HCT116 (cell line): Measurements from ENCODE around the gene SH2D1A. TPM values are rescaled to one million over a fixed set of nuclear protein-coding genes. Genes with fewer than 3 reads are reported as not detected.

ENCODE experiments used
- ATAC-seq: fragments of 200-7000 bp; cut with Tn5 transposase; 2 replicates; pipeline ENCODE4 v1.9.1; 2020; ENCODE audit warnings: mild to moderate bottlenecking, moderate library complexity
- BruUV-seq: library from RNA; stranded (reverse); fragments of 400-500 nt; replicated peaks from 2 replicates; lab custom pipeline; 2021; lab: Mats Ljungman, UMichigan
- CTCF ChIA-PET: fragments of 300-600 bp; sonication (Branson Sonifier 250); formaldehyde crosslinking; loops from one replicate; lab custom pipeline; 2021; ENCODE audit warnings: antibody characterized with exemption; lab: Charles Lee
- POLR2A ChIA-PET: fragments of 300-600, 350-600 bp; sonication (Branson Sonifier 250); formaldehyde crosslinking; loops from one replicate; lab custom pipeline; 2021; ENCODE audit warnings: antibody characterized with exemption; lab: Charles Lee
- RAD21 ChIA-PET, 2 experiments: fragments of 300-600 bp; sonication (Branson Sonifier 250); formaldehyde crosslinking; loops; one replicate each; lab custom pipeline; 2023; ENCODE audit warnings: low total read pairs in 2 of 2; ENCODE audit not compliant: uncharacterized antibody in 2 of 2, unreplicated experiment in 2 of 2, low non-redundant PET in 1 of 2; lab: Charles Lee
- DNase-seq: peaks from one replicate; pipeline ENCODE4 v3.0.0-alpha.2; 2010; ENCODE audit warnings: low read depth, low spot score
- H2AFZ ChIP-seq: fragments of 200-600 bp; shearing (Covaris generic), sonication (generic); 2 replicates; pipeline ENCODE4 v1.6.1; 2017; ENCODE audit warnings: low read depth, mixed run types, mixed read lengths, antibody characterized with exemption, low read length; ENCODE audit not compliant: poor library complexity, severe bottlenecking
- H3K27ac ChIP-seq: 2 replicates; pipeline ENCODE4 v1.5.1; 2012; ENCODE audit warnings: low read depth, low read length
- H3K27me3 ChIP-seq: fragments of 200-600 bp; sonication (generic); 2 replicates; pipeline ENCODE4 v1.6.1; 2016; ENCODE audit warnings: mixed run types, low read length, mixed read lengths; ENCODE audit not compliant: insufficient read depth
- H3K36me3 ChIP-seq, 2 experiments: fragments of 200-500 bp in 1 of 2; fragments of 200-600 bp in 1 of 2; sonication (Bioruptor generic) in 1 of 2; sonication (generic) in 1 of 2; 2 replicates each; pipeline versions ENCODE4 v1.5.1 to v1.6.1; 2014 to 2016; ENCODE audit warnings: low read length in 2 of 2, inconsistent platforms in 1 of 2, mixed read lengths in 1 of 2, mixed run types in 1 of 2; ENCODE audit not compliant: insufficient read depth in 2 of 2, control insufficient read depth in 1 of 2
- H3K4me1 ChIP-seq, 2 experiments: fragments of 200-600 bp in 1 of 2; sonication (generic) in 1 of 2; 2 replicates each; pipeline versions ENCODE4 v1.5.1 to v1.6.1; 2012 to 2017; ENCODE audit warnings: low read length in 2 of 2, inconsistent platforms in 1 of 2, mild to moderate bottlenecking in 1 of 2, mixed read lengths in 1 of 2, mixed run types in 1 of 2, moderate library complexity in 1 of 2; ENCODE audit not compliant: insufficient read depth in 2 of 2, control insufficient read depth in 1 of 2
- H3K4me2 ChIP-seq: fragments of 200-600 bp; sonication (generic); 2 replicates; pipeline ENCODE4 v1.6.1; 2017; ENCODE audit warnings: mixed run types, low read length, mixed read lengths
- H3K4me3 ChIP-seq, 2 experiments: fragments of 200-600 bp in 1 of 2; sonication (generic) in 1 of 2; replicated peaks in 1 of 2; 2 replicates each; pipeline ENCODE4 v1.5.1; 2011 to 2016; ENCODE audit warnings: low read length in 2 of 2, control low read depth in 1 of 2, low read depth in 1 of 2, mild to moderate bottlenecking in 1 of 2, mixed read lengths in 1 of 2, mixed run types in 1 of 2
- H3K79me2 ChIP-seq: fragments of 200-600 bp; sonication (generic); 2 replicates; pipeline ENCODE4 v1.6.1; 2017; ENCODE audit warnings: mild to moderate bottlenecking, mixed run types, low read length, moderate library complexity, mixed read lengths; ENCODE audit not compliant: insufficient read depth
- H3K9ac ChIP-seq: fragments of 200-600 bp; sonication (generic); 2 replicates; pipeline ENCODE4 v1.6.1; 2016; ENCODE audit warnings: low read length, mixed read lengths
- H3K9me2 ChIP-seq: fragments of 200-600 bp; sonication (generic), shearing (Covaris generic); 2 replicates; pipeline ENCODE4 v1.6.1; 2017; ENCODE audit warnings: mixed run types, mild to moderate bottlenecking, moderate library complexity; ENCODE audit not compliant: insufficient read depth
- H3K9me3 ChIP-seq, 2 experiments: fragments of 200-500 bp in 1 of 2; fragments of 200-600 bp in 1 of 2; sonication (Bioruptor generic) in 1 of 2; sonication (generic) in 1 of 2; 2 replicates each; pipeline ENCODE4 v1.6.1; 2014 to 2017; ENCODE audit warnings: low read length in 2 of 2, mixed read lengths in 2 of 2, inconsistent platforms in 1 of 2, low read depth in 1 of 2, mild to moderate bottlenecking in 1 of 2, mixed run types in 1 of 2, moderate library complexity in 1 of 2; ENCODE audit not compliant: control insufficient read depth in 1 of 2, insufficient read depth in 1 of 2
- H4K20me1 ChIP-seq: fragments of 200-600 bp; sonication (generic), shearing (Covaris generic); 2 replicates; pipeline ENCODE4 v1.6.1; 2017; ENCODE audit warnings: mixed run types, mild to moderate bottlenecking, moderate library complexity; ENCODE audit not compliant: insufficient read depth
- CEBPB ChIP-seq: IDR thresholded peaks from 2 replicates; pipeline ENCODE4 v1.6.1; 2012; ENCODE audit warnings: low read depth
- EZH2 ChIP-seq: fragments of 200-600 bp; sonication (generic); IDR thresholded peaks from 2 replicates; pipeline ENCODE4 v1.6.1; 2017; ENCODE audit warnings: antibody characterized with exemption, mixed run types
- JUND ChIP-seq: IDR thresholded peaks from 2 replicates; pipeline ENCODE4 v1.6.1; 2012
- MAX ChIP-seq: IDR thresholded peaks from 2 replicates; pipeline ENCODE4 v1.6.1; 2012
- POLR2A ChIP-seq: IDR thresholded peaks from 2 replicates; pipeline ENCODE4 v1.7.0; 2011; ENCODE audit warnings: borderline replicate concordance; ENCODE audit not compliant: insufficient read depth, insufficient read length; ENCODE audit errors: extremely low read depth
- REST ChIP-seq: IDR thresholded peaks from 2 replicates; pipeline ENCODE4 v1.6.1; 2012; ENCODE audit warnings: low read depth
- SIN3A ChIP-seq: IDR thresholded peaks from 2 replicates; pipeline ENCODE4 v1.6.1; 2012; ENCODE audit warnings: low read depth
- SRF ChIP-seq: IDR thresholded peaks from 2 replicates; pipeline ENCODE4 v1.6.1; 2012; ENCODE audit warnings: low read depth
- TCF7L2 ChIP-seq: IDR thresholded peaks from 2 replicates; pipeline ENCODE4 v1.7.0; 2011; ENCODE audit warnings: borderline replicate concordance, inconsistent platforms; ENCODE audit not compliant: insufficient read depth, insufficient read length; ENCODE audit errors: extremely low read depth
- ZNF274 ChIP-seq: fragments of 200-500 bp; sonication (Bioruptor generic); IDR thresholded peaks from 2 replicates; pipeline ENCODE4 v1.6.1; 2014; ENCODE audit warnings: mild to moderate bottlenecking, low read depth, low read length, inconsistent platforms
- intact Hi-C: fragments of 100-400 bp; cut with micrococcal nuclease; formaldehyde crosslinking; loops from 2 replicates; pipeline ENCODE4 v1.10.0; 2022
- total RNA-seq: library from RNA; stranded (reverse); gene quantifications from one replicate; pipeline ENCODE4 v1.2.1, GENCODE V29; 2021; ENCODE audit not compliant: unreplicated experiment

The SH2D1A gene
- total RNA-seq, 1 experiment from 2014 or later = 0.15 TPM

GRCh38 chrX:124373348-124373747 lies 27.0 kb downstream of the SH2D1A start:
- ChIA-PET POLR2A (no interaction called here), CTCF (no interaction called here), RAD21 (no interaction called here)
- Histone ChIP-seq H4K20me1 (no peaks in the 10 kb centered on the region), H3K4me3 (no peak overlapping the region), H2AFZ (no peak overlapping the region), H3K9ac (no peak overlapping the region), H3K9me2 (no peaks in the 10 kb centered on the region), H3K4me1 (no peaks in the 10 kb centered on the region), H3K4me2 (no peak overlapping the region), H3K9me3 (no peaks in the 10 kb centered on the region), H3K27ac (no peak overlapping the region), H3K79me2 (no peaks in the 10 kb centered on the region), H3K27me3 (no peaks in the 10 kb centered on the region), H3K36me3 (no peaks in the 10 kb centered on the region)
- BruUV-seq = no TSS peak
- no peak for ATAC-seq
- TF ChIP-seq SRF = no peak
- intact Hi-C loops = no loop called here
- DNase-seq = no peak

GRCh38 chrX:124378643-124379042 lies 32.3 kb downstream of the SH2D1A start:
- BruUV-seq = no TSS peak
- Histone ChIP-seq H2AFZ (no peak overlapping the region), H3K27ac (no peak overlapping the region), H4K20me1 (no peaks in the 10 kb centered on the region), H3K36me3 (no peaks in the 10 kb centered on the region), H3K9ac (no peak overlapping the region), H3K79me2 (no peaks in the 10 kb centered on the region), H3K4me3 (no peak overlapping the region), H3K4me1 (no peaks in the 10 kb centered on the region), H3K9me2 (no peaks in the 10 kb centered on the region), H3K27me3 (no peaks in the 10 kb centered on the region), H3K4me2 (no peak overlapping the region), H3K9me3 (no peaks in the 10 kb centered on the region)
- DNase-seq (no peak), ATAC-seq (no peak)
- ChIA-PET RAD21 (no interaction called here), POLR2A (no interaction called here), CTCF (no interaction called here)
- intact Hi-C loops = no loop called here
- TF ChIP-seq MAX (no peak), EZH2 (no peak), CEBPB (no peak), ZNF274 (no peak), REST (no peak), POLR2A (no peak), TCF7L2 (no peak), JUND (no peak), SIN3A (no peak)
